Measurements from ENCODE around the gene PKDREJ.

DNA sequence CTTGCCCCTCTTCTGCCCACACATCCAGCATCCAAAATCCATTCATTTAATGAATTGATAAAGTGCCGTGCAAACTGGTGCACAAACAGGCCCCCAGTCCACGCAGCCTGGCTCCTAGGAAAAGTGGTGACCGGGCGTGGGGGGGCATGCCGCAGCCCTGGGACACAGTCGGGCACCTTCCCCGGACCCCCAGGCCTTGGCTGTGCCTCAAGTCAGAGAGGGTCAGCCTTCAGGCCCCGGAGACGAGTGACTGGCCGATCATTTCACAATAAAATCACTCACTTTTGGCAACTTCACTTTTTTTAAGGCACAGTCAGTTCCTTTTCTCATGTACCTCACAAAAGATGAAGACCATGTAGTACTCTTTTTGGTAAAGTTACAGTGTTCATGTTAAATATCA, 21.1 kb downstream of the PKDREJ start:
- TF ChIP-seq CTCF (IDR thresholded peaks at IDR 0.05; ENCODE audit: poor library complexity, severe bottlenecking) (no peak), EP300 (conservative IDR thresholded peaks at IDR 0.05; ENCODE audit: poor library complexity, severe bottlenecking) (no peak), POLR2AphosphoS5 (IDR thresholded peaks at IDR 0.05) (no peak), RAD21 (conservative IDR thresholded peaks at IDR 0.05) (no peak), REST (IDR thresholded peaks at IDR 0.05; ENCODE audit: borderline replicate concordance) (no peak), EZH2 (IDR thresholded peaks at IDR 0.05; ENCODE audit: borderline replicate concordance, insufficient read depth, low read length, poor library complexity, severe bottlenecking) (no peak), TAF1 (IDR thresholded peaks at IDR 0.05; ENCODE audit: low read depth) (no peak)
